ENCODE measurements around the gene SLC25A12.
"Not testable (repeated sequence)": the region's sequence is repeated elsewhere in the genome, so short reads cannot be mapped to it uniquely, and the experiment has no call there.

The SLC25A12 gene

DNA sequence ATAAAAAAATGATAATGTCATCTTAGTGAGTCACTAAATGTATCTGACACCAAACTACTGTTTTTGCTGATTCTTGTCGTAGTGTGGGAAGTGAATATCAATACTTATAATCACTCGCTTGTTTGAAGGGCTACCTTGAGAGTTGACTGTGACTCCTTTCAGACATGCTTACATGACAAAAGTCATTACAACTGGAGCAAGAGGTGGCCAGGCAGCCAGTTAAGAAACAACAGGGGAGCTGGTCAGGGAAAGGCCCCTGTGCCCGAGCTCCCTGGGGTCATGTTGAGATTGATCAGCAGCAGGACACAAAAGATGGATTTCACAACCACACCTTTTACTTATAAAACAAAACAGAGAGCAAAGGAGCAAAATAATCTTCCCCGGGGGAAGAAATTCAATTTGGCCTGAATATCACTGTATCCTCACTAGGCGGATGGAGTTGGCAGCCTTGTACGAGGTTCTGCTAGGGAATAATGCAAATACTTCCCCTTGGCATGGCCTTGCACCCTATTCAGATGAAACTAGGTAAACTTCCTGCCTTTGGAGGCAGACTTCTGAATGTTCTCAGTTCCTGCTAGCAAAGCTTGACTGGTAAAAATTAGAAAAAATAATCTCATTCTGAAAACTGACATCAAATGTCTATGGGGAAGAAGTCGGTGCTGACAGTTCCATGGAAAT, 105.6 kb downstream of the SLC25A12 start:
- DNase-seq (ENCODE audit: low read depth): no peak
- TF ChIP-seq, protein P1, sequence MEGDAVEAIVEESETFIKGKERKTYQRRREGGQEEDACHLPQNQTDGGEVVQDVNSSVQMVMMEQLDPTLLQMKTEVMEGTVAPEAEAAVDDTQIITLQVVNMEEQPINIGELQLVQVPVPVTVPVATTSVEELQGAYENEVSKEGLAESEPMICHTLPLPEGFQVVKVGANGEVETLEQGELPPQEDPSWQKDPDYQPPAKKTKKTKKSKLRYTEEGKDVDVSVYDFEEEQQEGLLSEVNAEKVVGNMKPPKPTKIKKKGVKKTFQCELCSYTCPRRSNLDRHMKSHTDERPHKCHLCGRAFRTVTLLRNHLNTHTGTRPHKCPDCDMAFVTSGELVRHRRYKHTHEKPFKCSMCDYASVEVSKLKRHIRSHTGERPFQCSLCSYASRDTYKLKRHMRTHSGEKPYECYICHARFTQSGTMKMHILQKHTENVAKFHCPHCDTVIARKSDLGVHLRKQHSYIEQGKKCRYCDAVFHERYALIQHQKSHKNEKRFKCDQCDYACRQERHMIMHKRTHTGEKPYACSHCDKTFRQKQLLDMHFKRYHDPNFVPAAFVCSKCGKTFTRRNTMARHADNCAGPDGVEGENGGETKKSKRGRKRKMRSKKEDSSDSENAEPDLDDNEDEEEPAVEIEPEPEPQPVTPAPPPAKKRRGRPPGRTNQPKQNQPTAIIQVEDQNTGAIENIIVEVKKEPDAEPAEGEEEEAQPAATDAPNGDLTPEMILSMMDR (IDR thresholded peaks at IDR 0.05; ENCODE audit: insufficient read depth, low read depth, low read length, missing control alignments): no peak
- no peak overlapping the region for H3K4me3 ChIP-seq (ENCODE audit: low read depth, low read length)

DNA sequence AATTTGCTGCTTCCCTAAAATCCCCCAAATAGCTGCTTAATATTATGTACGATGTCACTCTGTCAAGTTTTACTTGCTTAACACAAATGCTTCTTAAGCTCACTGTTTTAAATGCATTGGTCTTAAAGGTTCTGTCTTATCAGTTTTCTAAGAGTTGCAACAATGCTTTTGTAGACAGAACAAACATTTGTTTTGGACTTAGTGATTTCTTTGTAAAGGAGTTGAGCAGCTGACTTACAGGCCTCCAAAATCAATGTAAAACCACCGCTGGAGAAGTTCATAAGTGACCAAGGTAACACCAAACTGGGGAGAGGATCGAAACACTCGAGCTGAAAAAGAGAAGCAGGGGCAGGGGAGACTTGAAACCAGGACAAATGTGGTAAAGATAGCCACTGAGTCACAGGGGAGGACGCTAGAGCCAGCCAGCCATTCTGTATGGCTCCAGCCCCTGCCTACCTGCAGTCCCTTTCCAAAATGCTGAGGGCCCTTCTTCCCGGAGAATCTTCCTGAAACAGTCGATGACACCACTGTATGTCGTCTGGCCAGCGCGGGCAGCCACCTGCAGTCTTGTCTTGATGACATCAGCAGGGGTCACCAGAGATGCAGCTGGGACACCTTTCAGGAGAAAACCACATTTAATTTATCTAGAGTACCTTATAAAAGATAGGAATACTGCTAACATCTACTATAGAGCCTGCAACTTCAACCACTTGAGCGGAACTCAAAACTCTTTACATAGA, 106.5 kb downstream of the SLC25A12 start:
- DNase-seq (ENCODE audit: low read depth): no peak
- TF ChIP-seq, protein P1 (IDR thresholded peaks at IDR 0.05; ENCODE audit: insufficient read depth, low read depth, low read length, missing control alignments): no peak
- H3K4me3 ChIP-seq (ENCODE audit: low read depth, low read length): no peak overlapping the region

DNA sequence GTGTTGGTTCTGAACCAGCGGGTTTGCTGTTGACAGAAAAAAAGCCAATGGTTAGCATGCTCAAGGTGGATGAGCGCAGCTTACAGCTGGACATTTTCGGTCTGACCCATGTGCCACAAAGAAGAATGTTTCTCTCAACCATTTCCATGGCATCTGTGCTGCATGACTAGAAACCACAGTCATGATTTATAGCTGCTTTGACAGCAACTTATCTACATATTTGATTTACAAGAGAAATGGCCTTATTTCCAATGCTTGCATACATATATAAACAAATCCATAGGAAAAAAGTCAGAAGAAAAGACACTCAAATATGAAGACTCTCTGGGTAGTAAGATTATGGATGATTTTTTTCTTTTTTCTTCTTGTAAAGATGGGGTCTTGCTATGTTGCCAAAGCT, 108.6 kb downstream of the SLC25A12 start:
- no peak overlapping the region for H3K4me3 ChIP-seq (ENCODE audit: low read depth, low read length)
- TF ChIP-seq, protein P1 (IDR thresholded peaks at IDR 0.05; ENCODE audit: insufficient read depth, low read depth, low read length, missing control alignments): no peak
- no peak for DNase-seq (ENCODE audit: low read depth)

DNA sequence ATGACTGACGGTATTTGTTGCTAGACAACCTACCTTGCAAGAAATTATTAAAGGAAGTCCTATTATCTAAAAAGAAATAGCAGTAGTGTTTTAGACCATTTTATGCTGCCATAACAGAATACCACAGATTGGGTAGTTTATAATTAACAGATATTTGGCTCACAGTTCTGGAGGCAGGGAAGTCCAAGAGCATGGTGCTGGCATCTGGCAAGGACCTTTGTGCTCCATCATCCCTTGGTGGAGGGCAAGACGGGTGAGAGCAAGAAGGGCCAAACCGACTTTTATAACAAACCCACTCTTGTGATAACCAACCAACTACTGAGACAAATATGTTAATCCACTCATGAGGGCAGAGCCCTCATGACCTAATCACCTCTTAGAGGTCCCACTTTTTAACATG, 115.5 kb downstream of the SLC25A12 start:
- H3K4me3 ChIP-seq (ENCODE audit: low read depth, low read length): no peak overlapping the region
- TF ChIP-seq, protein P1 (IDR thresholded peaks at IDR 0.05; ENCODE audit: insufficient read depth, low read depth, low read length, missing control alignments): no peak

DNA sequence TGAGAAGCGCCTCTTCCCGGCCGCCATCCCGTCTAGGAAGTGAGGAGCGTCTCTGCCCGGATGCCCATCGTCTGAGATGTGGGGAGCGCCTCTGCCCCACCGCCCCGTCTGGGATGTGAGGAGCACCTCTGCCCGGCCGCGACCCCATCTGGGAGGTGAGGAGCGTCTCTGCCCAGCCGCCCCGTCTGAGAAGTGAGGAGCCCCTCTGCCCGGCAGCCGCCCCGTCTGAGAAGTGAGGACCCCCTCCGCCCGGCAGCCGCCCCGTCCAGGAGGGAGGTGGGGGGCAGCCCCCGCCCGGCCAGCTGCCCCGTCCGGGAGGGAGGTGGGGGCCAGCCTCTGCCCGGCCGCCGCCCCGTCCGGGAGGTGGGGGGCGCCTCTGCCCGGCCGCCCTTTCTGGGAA, 119.5 kb downstream of the SLC25A12 start:
- H3K4me3 ChIP-seq (ENCODE audit: low read depth, low read length); DNase-seq (ENCODE audit: low read depth): not testable (repeated sequence)

More for the DNA sequence above, 115.5 kb downstream of the SLC25A12 start:
- DNase-seq (ENCODE audit: low read depth): no peak

DNA sequence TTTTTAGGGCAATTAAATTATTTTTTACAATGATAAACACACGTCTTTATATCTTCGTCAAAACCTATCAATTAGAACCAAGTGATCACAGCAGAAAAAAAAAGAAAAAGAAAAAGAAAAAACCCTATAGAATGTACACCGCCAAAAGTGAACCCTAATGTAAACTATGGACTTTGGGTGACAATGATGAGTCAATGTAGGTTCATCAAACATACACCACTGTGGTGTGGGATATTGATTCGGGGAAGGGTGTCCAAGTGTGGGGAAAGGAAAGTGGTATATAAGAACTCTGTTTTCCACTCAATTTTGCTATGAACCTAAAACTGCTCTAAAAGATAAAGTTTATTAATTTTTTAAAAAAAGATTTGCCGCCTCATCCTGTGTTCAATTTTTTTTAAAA, 121.7 kb downstream of the SLC25A12 start:
- TF ChIP-seq, protein P1 (IDR thresholded peaks at IDR 0.05; ENCODE audit: insufficient read depth, low read depth, low read length, missing control alignments): no peak
- no peak overlapping the region for H3K4me3 ChIP-seq (ENCODE audit: low read depth, low read length)
- DNase-seq (ENCODE audit: low read depth): no peak

DNA sequence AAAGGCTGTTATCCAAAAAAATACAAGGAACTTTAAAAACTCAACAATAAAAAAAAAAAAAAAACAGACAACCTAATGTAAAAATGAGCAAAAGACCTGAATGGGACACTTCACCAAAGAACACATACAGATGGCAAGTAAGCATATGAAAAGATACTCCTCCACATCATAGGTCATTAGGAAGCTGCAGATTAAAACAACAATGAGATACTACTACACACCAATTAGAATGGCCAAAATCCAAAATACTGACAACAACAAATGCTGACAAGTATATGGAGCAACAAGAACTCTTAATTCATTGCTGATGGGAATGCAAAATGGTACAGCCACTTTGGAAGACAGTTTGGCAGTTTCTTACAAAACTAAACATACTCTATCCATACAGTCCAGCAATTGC, 122.6 kb downstream of the SLC25A12 start:
- DNase-seq (ENCODE audit: low read depth): no peak
- TF ChIP-seq, protein P1 (IDR thresholded peaks at IDR 0.05; ENCODE audit: insufficient read depth, low read depth, low read length, missing control alignments): no peak
- H3K4me3 ChIP-seq (ENCODE audit: low read depth, low read length): no peak overlapping the region
